Measurements from ENCODE around the gene RHOV.
A peak's percentile ranks its signal among the peaks of the same experiment; 100 is the strongest.
"Not testable (repeated sequence)": the region's sequence is repeated elsewhere in the genome, so short reads cannot be mapped to it uniquely, and the experiment has no call there.

Gene RHOV

GRCh38 chr15:40872791-40873693 is 992 bp downstream of the RHOV start:
- DNase-seq (ENCODE audit: low spot score): no peak

- DNase-seq (ENCODE audit: low spot score): no peak
Observed at GRCh38 chr15:40871749-40872617, 2.1 kb downstream of the RHOV start.

DNA sequence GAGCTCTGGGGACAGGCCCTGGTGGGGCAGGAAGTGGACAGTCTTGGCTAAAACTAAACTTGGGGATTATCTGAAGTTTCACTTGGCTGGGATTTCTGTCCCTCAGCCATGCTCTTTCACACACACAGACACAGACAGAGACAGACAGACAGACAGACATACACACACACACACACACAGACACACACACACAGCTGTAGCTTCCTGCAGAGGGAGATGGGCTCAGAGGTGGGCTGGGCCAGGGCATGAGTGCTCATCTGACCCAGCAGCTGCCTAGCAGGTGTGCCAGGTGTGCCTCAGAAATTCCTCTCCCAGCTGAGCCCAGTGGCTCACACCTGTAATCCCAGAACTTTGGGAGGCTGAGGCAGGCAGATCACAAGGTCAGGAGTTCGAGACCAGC is 3.3 kb downstream of the RHOV start:
- DNase-seq (ENCODE audit: low spot score): no peak

- DNase-seq (ENCODE audit: low spot score): no peak
Observed at GRCh38 chr15:40869686-40870085, 4.3 kb downstream of the RHOV start.

GRCh38 chr15:40867199-40867598 is 6.8 kb downstream of the RHOV start:
- DNase-seq (ENCODE audit: low spot score): no peak

DNA sequence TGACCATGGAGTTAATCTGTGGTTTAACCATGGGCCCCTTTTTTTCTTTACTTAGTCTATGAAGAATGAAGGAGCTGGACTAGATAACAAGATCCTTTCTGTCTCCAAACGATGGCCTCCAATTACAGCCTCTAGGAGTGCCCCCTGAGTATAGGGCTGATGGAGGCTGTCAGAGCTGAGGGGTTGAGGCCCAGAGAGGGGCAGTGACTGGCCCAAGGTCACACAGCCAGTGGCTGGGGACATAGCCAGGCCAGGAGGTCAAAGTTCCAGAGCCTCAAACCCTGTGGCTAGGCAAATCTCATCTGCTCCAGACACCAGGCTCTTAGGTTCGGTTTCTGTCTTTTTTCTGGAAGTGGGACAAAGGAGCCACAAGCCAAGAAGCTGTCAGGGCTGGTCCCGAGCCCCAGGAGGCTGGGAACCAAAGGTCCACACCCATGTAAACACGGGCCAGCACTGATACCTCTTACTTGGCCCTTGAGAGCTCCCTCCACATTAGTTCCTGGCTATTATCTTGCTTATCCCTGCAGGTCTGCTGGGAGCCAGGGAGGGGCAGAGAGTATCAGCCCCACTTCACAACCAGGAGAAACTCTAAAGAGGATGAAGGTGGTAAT is 10.3 kb downstream of the RHOV start:
- DNase-seq (ENCODE audit: low spot score): no peak

- not testable (repeated sequence) for DNase-seq (ENCODE audit: low spot score)
Observed at GRCh38 chr15:40861147-40861546, 12.9 kb downstream of the RHOV start.

DNA sequence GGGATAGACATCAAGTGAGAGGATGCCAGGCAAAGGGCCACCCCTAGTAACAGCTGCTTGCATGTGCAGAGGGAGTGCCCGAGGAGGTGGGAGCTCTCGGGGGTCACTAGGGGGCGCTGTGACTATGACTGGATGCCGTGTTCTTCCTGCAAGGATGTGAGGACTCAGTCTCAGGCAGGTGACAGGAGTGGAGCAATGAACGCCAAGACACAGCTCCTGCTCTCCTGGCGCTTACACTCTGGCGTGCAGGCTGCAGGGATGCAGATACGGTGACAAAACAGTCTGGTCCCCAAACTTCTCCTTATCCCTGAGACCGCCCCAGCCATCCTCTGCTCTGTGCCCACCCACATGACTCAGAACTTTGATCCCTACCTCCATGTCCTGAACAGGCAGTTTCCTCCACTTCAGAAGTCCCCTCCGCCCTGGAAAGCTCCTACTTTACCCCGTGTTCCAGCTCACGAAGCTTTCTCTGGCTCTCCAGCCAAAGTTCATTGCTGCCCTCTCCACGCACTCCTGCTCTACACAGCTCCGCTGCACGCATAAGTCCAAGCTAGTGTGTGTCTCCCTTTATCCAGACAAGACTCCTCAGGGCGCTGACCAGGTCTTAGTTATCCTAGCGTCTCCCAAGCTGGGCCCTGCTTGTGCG is 14.7 kb downstream of the RHOV start:
- no peak for DNase-seq (ENCODE audit: low spot score)

DNA sequence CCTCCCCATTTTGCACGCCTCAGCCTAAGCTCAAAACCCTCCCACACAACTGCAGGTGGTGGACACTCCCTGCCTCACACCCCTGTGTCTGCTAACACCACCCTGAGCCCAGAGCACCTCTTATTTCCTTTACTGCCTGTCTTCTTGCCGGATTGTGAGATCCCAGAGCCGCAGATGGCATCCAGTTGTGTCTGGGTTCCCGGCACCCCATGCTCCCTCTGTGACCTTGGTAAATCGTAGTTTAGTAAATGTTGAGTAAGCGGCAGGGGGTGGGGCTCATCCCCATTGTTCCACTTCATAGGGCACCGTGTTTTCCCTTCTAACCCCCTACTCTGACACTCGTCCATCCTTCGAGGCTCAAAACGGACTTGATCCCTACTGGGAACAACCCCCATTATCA is 15.3 kb downstream of the RHOV start:
- no peak for DNase-seq (ENCODE audit: low spot score)

DNA sequence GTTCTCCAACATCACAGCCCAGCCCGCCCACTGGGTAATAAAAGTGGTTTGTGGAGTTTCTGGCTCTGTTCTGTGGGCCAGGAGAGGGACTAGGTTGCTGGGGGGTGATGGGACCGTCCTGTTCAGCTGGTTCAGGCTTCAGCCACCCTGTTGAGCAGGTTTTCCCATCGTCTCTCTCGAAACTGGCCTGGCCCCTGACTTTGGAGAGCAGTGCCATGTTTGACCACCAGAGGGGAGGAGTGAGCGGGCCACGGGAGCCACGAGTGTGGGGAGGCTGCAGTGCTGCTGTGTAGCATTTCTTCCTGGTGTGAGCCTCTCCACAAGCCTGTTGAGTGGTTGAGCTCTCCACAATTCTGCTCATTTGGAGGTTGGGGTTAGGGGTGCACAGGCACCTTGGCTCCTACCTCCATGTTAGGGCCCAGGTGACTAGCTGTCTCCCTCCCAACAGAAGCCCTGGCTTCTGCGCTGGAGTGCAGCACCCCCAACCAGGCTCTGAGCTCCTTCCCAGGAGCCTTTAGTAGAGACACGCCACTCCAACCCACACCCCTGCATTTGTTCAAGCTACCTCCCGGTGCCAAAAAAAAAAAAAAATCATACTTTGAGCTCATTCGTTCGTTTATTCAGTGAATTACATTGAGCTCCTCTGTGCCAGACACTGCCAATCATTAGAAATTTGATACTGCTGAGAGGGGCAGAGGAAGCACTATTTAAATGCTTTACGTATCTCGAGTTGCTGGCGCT is 16.3 kb downstream of the RHOV start:
- peak; percentile 89 for DNase-seq (ENCODE audit: low spot score)

- peak; percentile 51 for DNase-seq (ENCODE audit: low spot score)
Observed at GRCh38 chr15:40856746-40857145, 17.3 kb downstream of the RHOV start.

DNA sequence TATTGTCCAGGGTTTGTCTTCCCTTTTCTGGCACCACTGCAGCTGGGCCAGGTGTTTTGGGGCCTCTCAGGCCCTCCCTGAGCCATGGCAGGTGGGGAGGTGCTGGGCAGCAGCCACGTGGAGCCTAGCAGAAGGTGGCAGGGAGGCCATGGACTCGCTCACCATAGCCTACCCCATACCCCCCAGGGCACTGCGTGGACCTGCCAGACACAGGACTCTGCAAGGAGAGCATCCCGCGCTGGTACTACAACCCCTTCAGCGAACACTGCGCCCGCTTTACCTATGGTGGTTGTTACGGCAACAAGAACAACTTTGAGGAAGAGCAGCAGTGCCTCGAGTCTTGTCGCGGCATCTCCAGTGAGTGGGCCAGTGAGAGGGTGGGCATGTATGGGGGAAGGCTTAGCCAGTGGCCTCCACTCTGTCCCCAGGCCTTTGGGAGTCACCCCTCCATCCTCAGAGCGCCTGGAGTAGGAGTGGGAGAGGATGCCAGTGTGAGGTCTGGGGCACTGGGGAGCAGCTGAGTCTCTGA is 18.3 kb downstream of the RHOV start:
- no peak for DNase-seq (ENCODE audit: low spot score)

DNA sequence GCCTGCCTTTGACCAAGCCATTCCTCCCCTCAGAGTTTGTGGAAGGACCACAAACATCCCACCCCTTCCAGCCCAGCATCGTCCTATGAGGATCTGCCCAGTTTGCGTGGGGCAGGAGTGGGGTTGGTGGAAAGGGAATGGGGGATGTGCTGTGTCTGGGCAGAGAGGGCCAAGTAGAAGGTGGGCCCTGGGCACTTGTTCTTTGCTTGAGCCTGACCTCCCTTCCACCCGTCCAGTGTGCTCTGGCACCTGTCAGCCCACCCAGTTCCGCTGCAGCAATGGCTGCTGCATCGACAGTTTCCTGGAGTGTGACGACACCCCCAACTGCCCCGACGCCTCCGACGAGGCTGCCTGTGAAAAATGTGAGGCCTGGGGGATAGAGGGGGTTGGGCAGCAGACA is 19.9 kb downstream of the RHOV start:
- no peak for DNase-seq (ENCODE audit: low spot score)

- no peak for DNase-seq (ENCODE audit: low spot score)
Observed at GRCh38 chr15:40853241-40853890, 20.7 kb downstream of the RHOV start.

- DNase-seq (ENCODE audit: low spot score): no peak
Observed at GRCh38 chr15:40852529-40852928, 21.5 kb downstream of the RHOV start.

GRCh38 chr15:40850576-40851112 is 23.4 kb downstream of the RHOV start:
- DNase-seq (ENCODE audit: low spot score): no peak

DNA sequence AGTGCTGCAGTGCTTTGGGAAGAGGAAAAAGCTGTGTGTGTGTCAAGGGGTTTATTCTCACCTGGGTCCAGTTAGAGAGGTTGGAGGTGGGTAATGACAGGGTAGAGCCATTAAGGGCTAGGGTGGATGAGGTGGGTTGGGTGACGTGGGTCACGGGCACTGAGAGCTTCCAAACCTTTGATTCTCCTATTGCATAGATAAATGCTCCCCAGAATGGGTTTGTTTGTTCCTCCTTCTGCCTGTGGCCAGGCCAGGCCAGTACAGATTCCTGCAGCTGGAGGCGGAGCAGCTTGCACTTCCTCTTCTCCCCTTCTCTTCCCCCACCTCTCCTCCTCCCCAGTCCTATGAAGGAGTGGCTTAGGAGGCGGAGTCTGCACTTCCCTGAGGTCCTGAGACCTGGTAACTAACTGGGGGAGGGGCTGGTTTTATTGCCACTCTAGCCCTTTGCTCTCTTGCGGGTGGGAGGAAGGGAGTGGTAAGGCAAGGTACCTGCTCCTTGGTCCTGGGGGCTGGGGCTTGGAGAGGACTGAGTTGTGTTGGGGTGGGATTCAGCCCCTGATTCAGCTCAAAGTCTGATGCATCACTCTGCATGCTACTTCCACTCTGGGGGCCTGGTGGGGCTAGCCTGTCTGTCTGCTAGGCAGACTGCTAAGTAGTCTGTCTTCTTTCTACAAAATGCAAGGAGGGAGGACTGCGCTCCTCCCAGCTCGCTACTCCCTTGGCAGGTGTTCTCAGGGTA is 26.6 kb downstream of the RHOV start:
- DNase-seq (ENCODE audit: low spot score): no peak

GRCh38 chr15:40846841-40847222 is 27.2 kb downstream of the RHOV start:
- DNase-seq (ENCODE audit: low spot score): no peak

DNA sequence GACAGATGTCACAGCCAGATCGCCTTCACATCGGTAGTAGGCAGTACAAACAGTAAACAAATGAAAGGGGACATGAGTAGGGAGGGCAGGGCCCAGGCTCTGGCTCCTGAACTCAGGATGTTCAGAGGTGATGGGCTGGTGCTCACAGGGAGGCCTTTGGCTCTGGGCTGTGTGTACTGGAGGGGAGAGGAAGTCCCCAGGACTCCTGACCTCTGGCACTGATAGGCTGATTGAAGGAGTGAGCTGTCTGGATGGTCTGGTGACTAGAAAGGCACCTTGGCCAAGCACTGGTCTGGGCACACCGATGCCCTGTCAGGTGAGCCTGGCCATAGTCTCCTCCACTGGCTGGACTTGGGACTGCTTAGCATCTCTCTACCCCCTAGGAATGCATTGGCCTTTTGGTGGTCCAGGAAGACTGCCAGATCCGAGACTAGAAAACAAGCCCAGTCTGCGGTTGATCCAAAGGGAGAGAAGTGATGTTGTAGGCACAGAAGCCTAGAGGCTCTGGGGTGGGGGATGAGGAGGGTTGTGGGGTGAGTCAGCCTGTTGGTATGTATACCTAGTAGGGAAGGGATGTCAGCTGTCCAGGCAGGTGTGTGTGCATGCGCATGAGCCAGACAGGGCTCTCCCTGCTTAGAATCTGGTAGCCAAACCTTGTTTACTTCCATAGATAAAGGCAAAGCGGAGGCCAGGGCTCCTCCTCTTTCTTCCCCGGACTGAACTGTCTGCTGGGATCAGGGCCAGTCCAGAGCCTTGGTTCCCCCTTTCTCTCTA is 28.3 kb downstream of the RHOV start:
- DNase-seq (ENCODE audit: low spot score): no peak
